HG03565 (cell line): ENCODE results near the gene ZNF117.
"Not testable (repeated sequence)": the region's sequence is repeated elsewhere in the genome, so short reads cannot be mapped to it uniquely, and the experiment has no call there.

Experiments used
- ATAC-seq: cut with Tn5 transposase; IDR thresholded peaks from one replicate; pipeline ENCODE4 v1.9.1; 2021; ENCODE audit warnings: mild to moderate bottlenecking, moderate library complexity; ENCODE audit not compliant: unreplicated experiment

Gene ZNF117

GRCh38 chr7:64928252-64929187 is 62.3 kb downstream of the ZNF117 start:
- not testable (repeated sequence) for ATAC-seq
